IMR-90 (cell line): ENCODE data around the gene SMIM9.

Experiments
- CEBPB ChIP-seq: IDR thresholded peaks from 2 replicates; pipeline ENCODE4 v1.6.1; 2012; ENCODE audit warnings: low read depth, low read length, improper control_type of control experiment
- CTCF ChIP-seq: conservative IDR thresholded peaks from 2 replicates; pipeline ENCODE4 v1.5.1; 2012; ENCODE audit warnings: mild to moderate bottlenecking, low read depth, low read length, improper control_type of control experiment

GRCh38 chrX:154836163-154836562, 1.7 kb upstream of the SMIM9 start:
- TF ChIP-seq CTCF = no peak
- TF ChIP-seq CEBPB = no peak
